ENCODE data around the gene HIPK1. TPM values are rescaled to one million over a fixed set of nuclear protein-coding genes. Genes with fewer than 3 reads are reported as not detected.
A peak's percentile ranks its signal among the peaks of the same experiment; 100 is the strongest.

Gene HIPK1
- total and polyA plus RNA-seq, 10 of the 15 experiments (the other 5 are each of a cell fraction or from before 2014, with no cell fraction given): 4.2 to 33.9 (median 11.4) TPM

- TF ChIP-seq, protein P1, sequence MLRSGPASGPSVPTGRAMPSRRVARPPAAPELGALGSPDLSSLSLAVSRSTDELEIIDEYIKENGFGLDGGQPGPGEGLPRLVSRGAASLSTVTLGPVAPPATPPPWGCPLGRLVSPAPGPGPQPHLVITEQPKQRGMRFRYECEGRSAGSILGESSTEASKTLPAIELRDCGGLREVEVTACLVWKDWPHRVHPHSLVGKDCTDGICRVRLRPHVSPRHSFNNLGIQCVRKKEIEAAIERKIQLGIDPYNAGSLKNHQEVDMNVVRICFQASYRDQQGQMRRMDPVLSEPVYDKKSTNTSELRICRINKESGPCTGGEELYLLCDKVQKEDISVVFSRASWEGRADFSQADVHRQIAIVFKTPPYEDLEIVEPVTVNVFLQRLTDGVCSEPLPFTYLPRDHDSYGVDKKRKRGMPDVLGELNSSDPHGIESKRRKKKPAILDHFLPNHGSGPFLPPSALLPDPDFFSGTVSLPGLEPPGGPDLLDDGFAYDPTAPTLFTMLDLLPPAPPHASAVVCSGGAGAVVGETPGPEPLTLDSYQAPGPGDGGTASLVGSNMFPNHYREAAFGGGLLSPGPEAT (IDR thresholded peaks at IDR 0.05; ENCODE audit: low read depth): no peak
- TF ChIP-seq ZSCAN29 (IDR thresholded peaks at IDR 0.05): no peak
- peak; percentile 78; the same call in 1 of the 2 replicates for TF ChIP-seq LARP7 (IDR thresholded peaks at IDR 0.05)
- peak; percentile 71; the same call in 1 of the 2 replicates for TF ChIP-seq BACH1 (IDR thresholded peaks at IDR 0.05; ENCODE audit: borderline replicate concordance)
- TF ChIP-seq, protein P2, sequence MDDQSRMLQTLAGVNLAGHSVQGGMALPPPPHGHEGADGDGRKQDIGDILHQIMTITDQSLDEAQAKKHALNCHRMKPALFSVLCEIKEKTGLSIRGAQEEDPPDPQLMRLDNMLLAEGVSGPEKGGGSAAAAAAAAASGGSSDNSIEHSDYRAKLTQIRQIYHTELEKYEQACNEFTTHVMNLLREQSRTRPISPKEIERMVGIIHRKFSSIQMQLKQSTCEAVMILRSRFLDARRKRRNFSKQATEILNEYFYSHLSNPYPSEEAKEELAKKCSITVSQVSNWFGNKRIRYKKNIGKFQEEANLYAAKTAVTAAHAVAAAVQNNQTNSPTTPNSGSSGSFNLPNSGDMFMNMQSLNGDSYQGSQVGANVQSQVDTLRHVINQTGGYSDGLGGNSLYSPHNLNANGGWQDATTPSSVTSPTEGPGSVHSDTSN (IDR thresholded peaks at IDR 0.05; ENCODE audit: insufficient replicate concordance, low read depth, low read length): no peak
- TF ChIP-seq, protein P3, sequence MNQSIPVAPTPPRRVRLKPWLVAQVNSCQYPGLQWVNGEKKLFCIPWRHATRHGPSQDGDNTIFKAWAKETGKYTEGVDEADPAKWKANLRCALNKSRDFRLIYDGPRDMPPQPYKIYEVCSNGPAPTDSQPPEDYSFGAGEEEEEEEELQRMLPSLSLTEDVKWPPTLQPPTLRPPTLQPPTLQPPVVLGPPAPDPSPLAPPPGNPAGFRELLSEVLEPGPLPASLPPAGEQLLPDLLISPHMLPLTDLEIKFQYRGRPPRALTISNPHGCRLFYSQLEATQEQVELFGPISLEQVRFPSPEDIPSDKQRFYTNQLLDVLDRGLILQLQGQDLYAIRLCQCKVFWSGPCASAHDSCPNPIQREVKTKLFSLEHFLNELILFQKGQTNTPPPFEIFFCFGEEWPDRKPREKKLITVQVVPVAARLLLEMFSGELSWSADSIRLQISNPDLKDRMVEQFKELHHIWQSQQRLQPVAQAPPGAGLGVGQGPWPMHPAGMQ (IDR thresholded peaks at IDR 0.05; ENCODE audit: borderline replicate concordance): no peak
- TF ChIP-seq RCOR1 (conservative IDR thresholded peaks at IDR 0.05; ENCODE audit: low read depth, low read length): no peak
- TF ChIP-seq BCL11A (IDR thresholded peaks at IDR 0.05; ENCODE audit: low read depth, low read length): no peak
- TF ChIP-seq CBX5 (IDR thresholded peaks at IDR 0.05; ENCODE audit: low read depth): no peak; the same call in 1 of the 2 replicates
- TF ChIP-seq, protein P4, sequence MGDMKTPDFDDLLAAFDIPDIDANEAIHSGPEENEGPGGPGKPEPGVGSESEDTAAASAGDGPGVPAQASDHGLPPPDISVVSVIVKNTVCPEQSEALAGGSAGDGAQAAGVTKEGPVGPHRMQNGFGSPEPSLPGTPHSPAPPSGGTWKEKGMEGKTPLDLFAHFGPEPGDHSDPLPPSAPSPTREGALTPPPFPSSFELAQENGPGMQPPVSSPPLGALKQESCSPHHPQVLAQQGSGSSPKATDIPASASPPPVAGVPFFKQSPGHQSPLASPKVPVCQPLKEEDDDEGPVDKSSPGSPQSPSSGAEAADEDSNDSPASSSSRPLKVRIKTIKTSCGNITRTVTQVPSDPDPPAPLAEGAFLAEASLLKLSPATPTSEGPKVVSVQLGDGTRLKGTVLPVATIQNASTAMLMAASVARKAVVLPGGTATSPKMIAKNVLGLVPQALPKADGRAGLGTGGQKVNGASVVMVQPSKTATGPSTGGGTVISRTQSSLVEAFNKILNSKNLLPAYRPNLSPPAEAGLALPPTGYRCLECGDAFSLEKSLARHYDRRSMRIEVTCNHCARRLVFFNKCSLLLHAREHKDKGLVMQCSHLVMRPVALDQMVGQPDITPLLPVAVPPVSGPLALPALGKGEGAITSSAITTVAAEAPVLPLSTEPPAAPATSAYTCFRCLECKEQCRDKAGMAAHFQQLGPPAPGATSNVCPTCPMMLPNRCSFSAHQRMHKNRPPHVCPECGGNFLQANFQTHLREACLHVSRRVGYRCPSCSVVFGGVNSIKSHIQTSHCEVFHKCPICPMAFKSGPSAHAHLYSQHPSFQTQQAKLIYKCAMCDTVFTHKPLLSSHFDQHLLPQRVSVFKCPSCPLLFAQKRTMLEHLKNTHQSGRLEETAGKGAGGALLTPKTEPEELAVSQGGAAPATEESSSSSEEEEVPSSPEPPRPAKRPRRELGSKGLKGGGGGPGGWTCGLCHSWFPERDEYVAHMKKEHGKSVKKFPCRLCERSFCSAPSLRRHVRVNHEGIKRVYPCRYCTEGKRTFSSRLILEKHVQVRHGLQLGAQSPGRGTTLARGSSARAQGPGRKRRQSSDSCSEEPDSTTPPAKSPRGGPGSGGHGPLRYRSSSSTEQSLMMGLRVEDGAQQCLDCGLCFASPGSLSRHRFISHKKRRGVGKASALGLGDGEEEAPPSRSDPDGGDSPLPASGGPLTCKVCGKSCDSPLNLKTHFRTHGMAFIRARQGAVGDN (IDR thresholded peaks at IDR 0.05): no peak
- TF ChIP-seq IRF4 (IDR thresholded peaks at IDR 0.05; ENCODE audit: low read depth, low read length): no peak
- TF ChIP-seq RB1 (IDR thresholded peaks at IDR 0.05; ENCODE audit: borderline replicate concordance): 0 out of 2 replicates have a peak, but pooled peaks have one; percentile 0
These were observed 23.7 kb upstream of the HIPK1 start (continued) for GRCh38 chr1:113905435-113905861.

Measured in GM12878 (cell line).